PC-9 (cell line): ENCODE measurements around the gene SDCCAG8.

Source experiments
- EZH2 ChIP-seq: fragments of 200-600 bp; sonication (generic); IDR thresholded peaks from 2 replicates; pipeline ENCODE4 v1.8.0; 2017; ENCODE audit warnings: antibody characterized with exemption, low read depth
- TF ChIP-seq, protein P1 (sequence below): fragments of 200-600 bp; sonication (generic); conservative IDR thresholded peaks from 2 replicates; pipeline ENCODE4 v1.6.1; 2017; ENCODE audit warnings: mixed run types, antibody characterized with exemption, mild to moderate bottlenecking, moderate library complexity

DNA sequence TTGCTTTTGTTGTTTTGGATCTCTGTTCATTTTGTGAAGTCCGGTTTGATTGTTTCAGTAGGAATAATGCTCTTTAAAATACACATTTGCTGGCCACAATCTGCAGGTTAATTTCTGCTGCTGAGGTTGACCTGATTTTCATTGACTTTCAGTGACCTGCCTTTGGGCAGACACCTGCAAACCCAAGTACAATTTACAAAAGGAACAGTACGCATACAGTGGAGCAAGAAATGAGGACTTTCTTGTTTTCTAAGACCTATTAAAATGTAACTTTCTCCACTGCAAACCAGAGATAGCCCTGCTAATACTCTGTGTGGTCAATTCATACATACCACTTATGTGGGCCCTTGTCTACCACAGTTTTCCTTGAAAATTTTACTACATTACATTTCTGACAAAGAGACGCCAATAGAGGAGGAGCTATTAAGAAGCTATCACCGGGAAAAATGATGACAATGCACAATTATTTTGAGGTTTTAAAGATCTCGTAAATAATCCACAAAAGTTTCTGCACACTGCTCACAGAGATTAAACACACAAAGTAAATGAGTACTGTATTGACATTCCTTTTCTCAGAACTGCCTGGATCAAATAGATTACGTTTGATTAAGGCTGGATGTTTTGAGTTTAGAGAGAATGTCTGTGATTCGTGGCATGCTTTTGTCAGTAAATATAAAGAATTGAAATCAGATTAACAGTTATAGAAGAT is 141.9 kb downstream of the SDCCAG8 start:
- TF ChIP-seq, protein P1, sequence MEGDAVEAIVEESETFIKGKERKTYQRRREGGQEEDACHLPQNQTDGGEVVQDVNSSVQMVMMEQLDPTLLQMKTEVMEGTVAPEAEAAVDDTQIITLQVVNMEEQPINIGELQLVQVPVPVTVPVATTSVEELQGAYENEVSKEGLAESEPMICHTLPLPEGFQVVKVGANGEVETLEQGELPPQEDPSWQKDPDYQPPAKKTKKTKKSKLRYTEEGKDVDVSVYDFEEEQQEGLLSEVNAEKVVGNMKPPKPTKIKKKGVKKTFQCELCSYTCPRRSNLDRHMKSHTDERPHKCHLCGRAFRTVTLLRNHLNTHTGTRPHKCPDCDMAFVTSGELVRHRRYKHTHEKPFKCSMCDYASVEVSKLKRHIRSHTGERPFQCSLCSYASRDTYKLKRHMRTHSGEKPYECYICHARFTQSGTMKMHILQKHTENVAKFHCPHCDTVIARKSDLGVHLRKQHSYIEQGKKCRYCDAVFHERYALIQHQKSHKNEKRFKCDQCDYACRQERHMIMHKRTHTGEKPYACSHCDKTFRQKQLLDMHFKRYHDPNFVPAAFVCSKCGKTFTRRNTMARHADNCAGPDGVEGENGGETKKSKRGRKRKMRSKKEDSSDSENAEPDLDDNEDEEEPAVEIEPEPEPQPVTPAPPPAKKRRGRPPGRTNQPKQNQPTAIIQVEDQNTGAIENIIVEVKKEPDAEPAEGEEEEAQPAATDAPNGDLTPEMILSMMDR, result no peak
- no peak for TF ChIP-seq EZH2
